ENCODE measurements around the gene GALNT14. TPM values are rescaled to one million over a fixed set of nuclear protein-coding genes. Genes with fewer than 3 reads are reported as not detected.

The GALNT14 gene
- total and polyA plus RNA-seq, 2 of the 8 experiments (the other 6 are each of a cell fraction or from before 2014, with no cell fraction given) = 13.0 to 13.7 TPM

DNA sequence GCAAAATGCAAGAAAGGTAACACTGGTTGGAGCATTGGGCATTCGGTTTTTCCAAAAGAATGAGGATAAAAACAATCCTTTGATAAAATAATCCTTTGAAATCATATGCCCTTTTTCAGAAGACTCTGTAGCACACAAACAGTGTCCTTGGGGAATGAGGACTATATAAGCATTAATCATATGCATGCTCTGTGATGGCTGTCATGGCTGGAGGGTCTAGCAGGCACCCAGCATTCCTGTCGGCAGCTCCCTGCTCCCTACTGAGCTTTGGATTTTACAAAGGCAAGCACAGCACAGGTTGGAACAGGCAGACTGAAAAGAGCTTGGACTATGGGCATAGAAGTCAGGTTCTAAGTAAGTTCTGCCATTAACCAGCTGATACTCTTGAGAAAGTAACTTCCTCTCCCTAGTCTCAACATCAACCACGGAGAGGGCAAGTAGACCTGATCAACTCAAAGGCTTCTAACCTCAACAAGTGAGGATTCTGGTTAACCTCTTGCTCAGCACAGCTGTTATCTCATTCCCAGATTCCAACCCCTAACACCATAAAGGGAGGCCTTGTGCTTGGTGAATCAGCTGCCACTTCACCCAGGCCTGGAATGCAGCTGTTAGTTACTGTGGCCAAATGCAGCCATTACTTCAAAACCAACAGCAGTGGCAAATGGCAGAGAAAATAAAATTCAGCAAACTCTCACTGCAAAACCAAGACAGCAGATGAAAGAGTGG lies 29.5 kb downstream of the GALNT14 start:
- Histone ChIP-seq H4K91ac (replicated peaks; ENCODE audit: insufficient read length, low read length) (no peak overlapping the region), H2BK12ac (ENCODE audit: low read depth, low read length) (no peak overlapping the region), H2AK5ac (ENCODE audit: low read depth, low read length) (no peak overlapping the region), H2AFZ (ENCODE audit: low read length) (no peak overlapping the region), H3K9me3 (ENCODE audit: insufficient read depth in 2 of 2, low read depth in 1 of 2, low read length in 1 of 2) (peaks cover under 1% of the 10 kb centered on the region in 2 experiments; a peak in 1 of 4 replicates), H2BK120ac (replicated peaks; ENCODE audit: low read depth, low read length) (no peak overlapping the region), H3K4me3 (ENCODE audit: extremely low read depth in 1 of 4, insufficient read depth in 2 of 4, low read depth in 3 of 4, low read length in 4 of 4) (no peak overlapping the region), H3K18ac (ENCODE audit: extremely low read depth, low read length) (no peak overlapping the region), H3K36me3 (ENCODE audit: control insufficient read depth in 2 of 4, insufficient read depth in 4 of 4, low read length in 3 of 4) (no peaks in the 10 kb centered on the region), H3K4me1 (replicated peaks in 1 of 4; ENCODE audit: control insufficient read depth in 3 of 4, insufficient read depth in 4 of 4, low read length in 3 of 4) (peaks cover 0 to 4% (median under 1%) of the 10 kb centered on the region in 4 experiments; a peak in 2 of 7 replicates), H3K23ac (ENCODE audit: insufficient read length) (no peak overlapping the region), H3K9ac (replicated peaks in 1 of 4; ENCODE audit: extremely low read depth in 1 of 4, low read depth in 3 of 4, low read length in 3 of 4) (no peak overlapping the region), H4K20me1 (replicated peaks in 1 of 2; ENCODE audit: control insufficient read depth in 1 of 2, insufficient read depth in 2 of 2, low read length in 2 of 2) (peaks cover 0 to 1% of the 10 kb centered on the region in 2 experiments), H3K56ac (replicated peaks; ENCODE audit: insufficient read length, low read depth, low read length) (no peak overlapping the region), H3K23me2 (ENCODE audit: low read depth, low read length) (no peaks in the 10 kb centered on the region; the same call in 1 of the 2 replicates), H4K5ac (ENCODE audit: insufficient read length, low read depth, low read length) (no peak overlapping the region), H2BK5ac (ENCODE audit: low read depth, low read length) (no peak overlapping the region), H4K8ac (ENCODE audit: extremely low read depth, insufficient read depth, low read length) (no peak overlapping the region), H2BK20ac (ENCODE audit: low read length) (no peak overlapping the region), H3K79me2 (ENCODE audit: control insufficient read depth in 1 of 2, insufficient read depth in 2 of 2, low read length in 2 of 2) (no peaks in the 10 kb centered on the region; a peak in 1 of 4 replicates), H3K4me2 (ENCODE audit: insufficient read depth in 1 of 2, low read depth in 2 of 2, low read length in 2 of 2) (no peak overlapping the region), H3K27me3 (replicated peaks in 1 of 4; ENCODE audit: control insufficient read depth in 3 of 4, extremely low read depth in 1 of 4, insufficient read depth in 3 of 4, low read length in 3 of 4) (no peaks in the 10 kb centered on the region; a peak in 2 of 7 replicates), H3K27ac (ENCODE audit: low read depth, low read length) (no peak overlapping the region), H2BK15ac (ENCODE audit: low read length) (no peak overlapping the region), H3K4ac (replicated peaks; ENCODE audit: insufficient read length, low read depth, low read length) (no peak overlapping the region), H3K79me1 (ENCODE audit: low read depth, low read length) (no peaks in the 10 kb centered on the region), H3K14ac (ENCODE audit: insufficient read length) (no peak overlapping the region)
- FAIRE-seq (no peak), DNase-seq (ENCODE audit: low read depth in 1 of 2, low spot score in 2 of 2) (no peak)
- POLR2A ChIA-PET (ENCODE audit: partially characterized antibody) = no interaction called here
- CTCF ChIA-PET (ENCODE audit: partially characterized antibody) = interaction anchor here (0.6 to 1.5 kb wide), 5 partner anchors 19 to 160 kb away, joined by 3 to 4 read pairs (median 3); no protein-coding TSS in a partner anchor
- WGBS, 2 experiments (ENCODE audit: extremely low coverage in 1 of 2, insufficient coverage in 1 of 2, insufficient read length in 1 of 2, insufficient replicate concordance in 2 of 2, low coverage in 1 of 2, low lambda C conversion rate in 2 of 2, missing lambda C conversion rate in 1 of 2) = 95% methylated on average over 3 of the region's 3 CpGs; no CpG with 5 or more reads in 1 of the 2 experiments
- TF ChIP-seq TCF12 (IDR thresholded peaks at IDR 0.05; ENCODE audit: low read depth, low read length) (no peak), CREB1 (IDR thresholded peaks at IDR 0.05) (no peak), HDAC6 (IDR thresholded peaks at IDR 0.05; ENCODE audit: low read depth, low read length) (no peak), KDM1A (IDR thresholded peaks at IDR 0.05; ENCODE audit: borderline replicate concordance, low read length) (no peak), RAD21 (IDR thresholded peaks at IDR 0.05 in 1 of 2, conservative IDR thresholded peaks at IDR 0.05 in 1 of 2; ENCODE audit: low read depth in 2 of 2, low read length in 2 of 2) (no peak), CBX8 (IDR thresholded peaks at IDR 0.05; ENCODE audit: borderline replicate concordance, low read depth, low read length) (no peak), ATF2 (IDR thresholded peaks at IDR 0.05; ENCODE audit: low read length) (no peak), POLR2A (IDR thresholded peaks at IDR 0.05; ENCODE audit: control extremely low read depth in 1 of 2, low read depth in 2 of 2, low read length in 2 of 2) (no peak), SAP30 (IDR thresholded peaks at IDR 0.05; ENCODE audit: insufficient read depth, insufficient replicate concordance, low read length) (no peak), RNF2 (IDR thresholded peaks at IDR 0.05; ENCODE audit: borderline replicate concordance, low read depth, low read length, missing control alignments, poor library complexity, severe bottlenecking) (no peak)

Measured in H1 (cell line).